Fibroblast of lung (primary cell): ENCODE data around the gene MOCS3.

Experiments
- CTCF ChIP-seq, 2 donors: IDR thresholded peaks in 1 of 2; conservative IDR thresholded peaks in 1 of 2; 1 replicate in 1 of 2; 2 replicates in 1 of 2; pipeline ENCODE4 v1.5.1; 2011 to 2012; ENCODE audit warnings: low read length in 2 of 2, control low read depth in 1 of 2, inconsistent platforms in 1 of 2, low read depth in 1 of 2, mild to moderate bottlenecking in 1 of 2
- EZH2 ChIP-seq: IDR thresholded peaks from 2 replicates; pipeline ENCODE4 v1.5.1; 2012; ENCODE audit warnings: low read length, control low read depth, mild to moderate bottlenecking; ENCODE audit errors: missing control alignments

GRCh38 chr20:50953821-50954220, 4.8 kb upstream of the MOCS3 start:
- no peak for TF ChIP-seq CTCF (conservative IDR thresholded peaks at IDR 0.05 in 1 of 2, IDR thresholded peaks at IDR 0.05 in 1 of 2; ENCODE audit: low read depth in 1 of 2, low read length in 2 of 2)
- no peak for TF ChIP-seq EZH2
